ENCODE results near the gene HOXD4.

HOXD4 gene

GRCh38 chr2:176129813-176130146 is 21.6 kb upstream of the HOXD4 start:
- TF ChIP-seq CTCF (IDR thresholded peaks at IDR 0.05; ENCODE audit: borderline replicate concordance, insufficient read depth, low read depth, low read length) = no peak
- H3K4me3 ChIP-seq (ENCODE audit: low read depth, low read length) = no peak overlapping the region

- TF ChIP-seq CTCF (IDR thresholded peaks at IDR 0.05; ENCODE audit: borderline replicate concordance, insufficient read depth, low read depth, low read length) = no peak
- no peak overlapping the region for H3K4me3 ChIP-seq (ENCODE audit: low read depth, low read length)
These were observed 21.0 kb upstream of the HOXD4 start for GRCh38 chr2:176130147-176130956.

- H3K4me3 ChIP-seq (ENCODE audit: low read depth, low read length) = no peak overlapping the region
- no peak for TF ChIP-seq CTCF (IDR thresholded peaks at IDR 0.05; ENCODE audit: borderline replicate concordance, insufficient read depth, low read depth, low read length)
These were observed 20.1 kb upstream of the HOXD4 start for GRCh38 chr2:176130957-176131847.

- H3K4me3 ChIP-seq (ENCODE audit: low read depth, low read length) = no peak overlapping the region
- no peak for TF ChIP-seq CTCF (IDR thresholded peaks at IDR 0.05; ENCODE audit: borderline replicate concordance, insufficient read depth, low read depth, low read length)
These were observed 19.5 kb upstream of the HOXD4 start for GRCh38 chr2:176131848-176132158.

GRCh38 chr2:176132205-176133171 is 18.9 kb upstream of the HOXD4 start:
- no peak overlapping the region for H3K4me3 ChIP-seq (ENCODE audit: low read depth, low read length)

GRCh38 chr2:176133389-176133788 is 18.0 kb upstream of the HOXD4 start:
- TF ChIP-seq CTCF (IDR thresholded peaks at IDR 0.05; ENCODE audit: borderline replicate concordance, insufficient read depth, low read depth, low read length) = no peak
- no peak overlapping the region for H3K4me3 ChIP-seq (ENCODE audit: low read depth, low read length)

More at GRCh38 chr2:176132205-176133171, 18.9 kb upstream of the HOXD4 start:
- no peak for TF ChIP-seq CTCF (IDR thresholded peaks at IDR 0.05; ENCODE audit: borderline replicate concordance, insufficient read depth, low read depth, low read length)

Data from GM12875 (cell line).